CMK (cell line): ENCODE results near the gene HTRA3.
A peak's percentile ranks its signal among the peaks of the same experiment; 100 is the strongest.

Experiments used
- DNase-seq: peaks from one replicate; pipeline ENCODE4 v3.0.0-alpha.2; 2010; ENCODE audit warnings: low read depth

Gene HTRA3

GRCh38 chr4:8293131-8293975, 23.8 kb downstream of the HTRA3 start:
- no peak for DNase-seq

- no peak for DNase-seq
Observed at GRCh38 chr4:8294036-8294435, 24.5 kb downstream of the HTRA3 start.

GRCh38 chr4:8294775-8295174, 25.2 kb downstream of the HTRA3 start:
- DNase-seq: no peak

- DNase-seq: no peak
Observed at GRCh38 chr4:8295471-8295870, 25.9 kb downstream of the HTRA3 start.

- no peak for DNase-seq
Observed at GRCh38 chr4:8296491-8296890, 26.9 kb downstream of the HTRA3 start.

GRCh38 chr4:8297141-8297601, 27.6 kb downstream of the HTRA3 start:
- DNase-seq: no peak

GRCh38 chr4:8297691-8298485, 28.3 kb downstream of the HTRA3 start:
- DNase-seq: no peak

GRCh38 chr4:8300832-8301231, 31.3 kb downstream of the HTRA3 start:
- DNase-seq: no peak

- DNase-seq: no peak
Observed at GRCh38 chr4:8301851-8302730, 32.5 kb downstream of the HTRA3 start.

- no peak for DNase-seq
Observed at GRCh38 chr4:8303081-8303480, 33.5 kb downstream of the HTRA3 start.

GRCh38 chr4:8303485-8304281, 34.1 kb downstream of the HTRA3 start:
- DNase-seq: peak; percentile 70

GRCh38 chr4:8304827-8305695, 35.5 kb downstream of the HTRA3 start:
- no peak for DNase-seq

- DNase-seq: no peak
Observed at GRCh38 chr4:8305851-8306471, 36.4 kb downstream of the HTRA3 start.

GRCh38 chr4:8306511-8307021, 37.0 kb downstream of the HTRA3 start:
- DNase-seq: no peak

GRCh38 chr4:8307121-8307520, 37.6 kb downstream of the HTRA3 start:
- no peak for DNase-seq

GRCh38 chr4:8307714-8308113, 38.2 kb downstream of the HTRA3 start:
- no peak for DNase-seq

- DNase-seq: no peak
Observed at GRCh38 chr4:8308144-8308543, 38.6 kb downstream of the HTRA3 start.

- no peak for DNase-seq
Observed at GRCh38 chr4:8308856-8309771, 39.6 kb downstream of the HTRA3 start.

GRCh38 chr4:8310306-8310705, 40.8 kb downstream of the HTRA3 start:
- DNase-seq: no peak
